SK-N-SH treated with all-trans-retinoic acid at 6 μM for 48 hours (cell line): ENCODE results near the gene APMAP.

Source experiments
- ARNTL ChIP-seq: fragments of 450-650 bp; formaldehyde crosslinking; IDR thresholded peaks from 2 replicates; pipeline ENCODE4 v1.5.0; 2020; ENCODE audit warnings: low read depth, mild to moderate bottlenecking, moderate library complexity, borderline replicate concordance
- ZFP3 ChIP-seq: fragments of 250-450 bp; sonication (Bioruptor Pico); IDR thresholded peaks from 2 replicates; pipeline ENCODE4 v1.5.0; 2020; ENCODE audit warnings: mild to moderate bottlenecking, moderate library complexity
- TF ChIP-seq, protein P1 (sequence below): fragments of 250-450 bp; sonication (Bioruptor Pico); IDR thresholded peaks from 2 replicates; pipeline ENCODE4 v1.8.0; 2020; ENCODE audit warnings: mild to moderate bottlenecking, moderate library complexity, borderline replicate concordance

DNA sequence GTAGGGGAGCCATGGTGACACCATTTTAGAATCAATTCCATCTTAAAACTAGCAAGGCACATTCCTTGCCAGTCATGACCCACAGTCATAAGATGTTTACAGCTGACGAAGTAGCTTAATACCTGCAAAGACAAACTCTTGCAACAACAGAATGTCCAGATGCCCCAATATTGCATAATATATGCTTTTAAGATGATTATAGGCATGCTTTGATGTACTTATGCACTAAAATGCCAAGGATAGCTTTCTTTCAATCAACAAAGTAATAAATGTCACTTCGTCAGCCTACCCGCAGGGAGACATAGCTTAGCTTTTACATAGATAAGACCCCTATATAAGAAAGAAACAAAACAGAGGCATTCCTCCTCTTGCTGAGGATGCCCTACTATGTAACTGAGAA, 38.7 kb upstream of the APMAP start:
- TF ChIP-seq ZFP3 (CRISPR knock-in tag) = no peak
- TF ChIP-seq ARNTL (CRISPR knock-in tag) = no peak
- TF ChIP-seq, protein P1, sequence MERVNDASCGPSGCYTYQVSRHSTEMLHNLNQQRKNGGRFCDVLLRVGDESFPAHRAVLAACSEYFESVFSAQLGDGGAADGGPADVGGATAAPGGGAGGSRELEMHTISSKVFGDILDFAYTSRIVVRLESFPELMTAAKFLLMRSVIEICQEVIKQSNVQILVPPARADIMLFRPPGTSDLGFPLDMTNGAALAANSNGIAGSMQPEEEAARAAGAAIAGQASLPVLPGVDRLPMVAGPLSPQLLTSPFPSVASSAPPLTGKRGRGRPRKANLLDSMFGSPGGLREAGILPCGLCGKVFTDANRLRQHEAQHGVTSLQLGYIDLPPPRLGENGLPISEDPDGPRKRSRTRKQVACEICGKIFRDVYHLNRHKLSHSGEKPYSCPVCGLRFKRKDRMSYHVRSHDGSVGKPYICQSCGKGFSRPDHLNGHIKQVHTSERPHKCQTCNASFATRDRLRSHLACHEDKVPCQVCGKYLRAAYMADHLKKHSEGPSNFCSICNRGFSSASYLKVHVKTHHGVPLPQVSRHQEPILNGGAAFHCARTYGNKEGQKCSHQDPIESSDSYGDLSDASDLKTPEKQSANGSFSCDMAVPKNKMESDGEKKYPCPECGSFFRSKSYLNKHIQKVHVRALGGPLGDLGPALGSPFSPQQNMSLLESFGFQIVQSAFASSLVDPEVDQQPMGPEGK = no peak
